Activated CD4-positive, alpha-beta T cell treated with anti-CD3 and anti-CD28 coated beads, Interleukin-2, Interleukin-6, amounts not matched to agents 100 ng/mL and 50 ng/mL, durations not matched to agents 16 hours and 8 hours (primary cell): ENCODE data around the gene NPR1.
"Not testable (repeated sequence)": the region's sequence is repeated elsewhere in the genome, so short reads cannot be mapped to it uniquely, and the experiment has no call there.

Experiments used
- DNase-seq: peaks from one replicate; pipeline ENCODE4 v3.0.0-alpha.2; 2020

Gene NPR1

DNA sequence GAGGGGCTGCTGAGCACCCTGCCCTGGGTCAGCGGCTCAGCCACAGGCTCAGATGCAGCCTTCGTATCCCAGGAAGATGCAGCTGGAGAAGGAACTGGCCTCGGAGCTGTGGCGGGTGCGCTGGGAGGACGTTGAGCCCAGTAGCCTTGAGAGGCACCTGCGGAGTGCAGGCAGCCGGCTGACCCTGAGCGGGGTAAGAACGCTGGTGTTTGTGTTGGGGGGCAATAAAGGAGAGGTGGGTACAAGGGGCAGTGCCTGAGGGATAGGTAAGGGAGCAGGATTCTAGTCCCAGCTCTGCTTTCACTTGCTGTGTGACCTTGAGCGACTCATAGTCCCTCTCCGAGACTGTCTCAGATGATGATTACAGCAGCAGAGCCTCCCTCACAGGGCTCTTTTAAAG is 6.4 kb downstream of the NPR1 start:
- no peak for DNase-seq

DNA sequence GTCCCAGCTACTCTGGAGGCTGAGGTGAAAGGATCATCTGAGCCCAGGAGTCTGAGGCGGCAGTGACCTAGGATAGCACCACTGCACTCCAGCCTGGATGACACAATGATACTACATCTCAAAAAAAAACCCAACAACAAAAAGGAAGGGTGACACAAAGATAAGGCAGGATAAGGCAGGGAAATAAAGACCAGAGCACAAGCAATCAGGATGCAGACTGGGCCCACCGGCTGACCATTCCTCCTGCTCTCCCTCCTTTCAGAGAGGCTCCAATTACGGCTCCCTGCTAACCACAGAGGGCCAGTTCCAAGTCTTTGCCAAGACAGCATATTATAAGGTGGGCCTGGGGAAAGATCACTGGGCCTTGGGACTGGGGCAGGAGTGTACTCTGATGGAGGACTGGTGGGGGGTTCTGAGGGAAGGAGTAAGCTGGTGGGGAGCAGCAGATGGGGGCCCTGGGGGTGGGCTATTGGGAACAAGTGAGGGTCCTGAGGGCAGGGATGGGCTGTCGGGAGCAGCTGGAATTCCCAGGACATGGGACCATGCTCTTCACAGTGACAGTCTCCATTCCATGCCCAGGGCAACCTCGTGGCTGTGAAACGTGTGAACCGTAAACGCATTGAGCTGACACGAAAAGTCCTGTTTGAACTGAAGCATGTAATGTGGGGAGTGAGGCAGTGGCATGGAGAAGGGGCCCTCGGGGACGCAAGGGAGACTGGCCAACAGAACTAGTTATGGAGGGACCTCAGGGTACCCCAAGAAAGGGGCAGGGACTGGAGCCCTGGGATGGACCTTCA is 7.3 kb downstream of the NPR1 start:
- no peak for DNase-seq

- DNase-seq: no peak
Measured at GRCh38 chr1:153687346-153688125, 9.0 kb downstream of the NPR1 start.

DNA sequence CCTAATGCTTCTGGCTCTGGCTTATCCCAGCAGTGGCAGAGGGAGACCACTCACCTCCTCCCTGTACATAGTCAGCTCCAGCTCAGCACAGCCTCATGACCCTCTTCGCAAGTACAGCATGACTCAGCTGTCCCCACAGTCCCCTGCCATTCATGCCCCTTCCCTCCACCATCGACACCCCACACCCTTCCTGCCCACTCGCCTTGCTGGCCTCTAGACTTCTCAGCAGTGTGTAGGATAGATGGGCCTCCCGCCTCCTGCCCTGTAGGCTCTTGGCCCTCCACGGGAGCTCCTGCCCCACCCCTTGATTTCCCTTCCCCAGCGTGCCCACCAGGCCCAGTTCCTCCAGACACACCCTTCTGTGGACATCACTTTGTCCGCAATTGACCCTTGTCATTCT is 9.8 kb downstream of the NPR1 start:
- no peak for DNase-seq

GRCh38 chr1:153688736-153689328 is 10.3 kb downstream of the NPR1 start:
- DNase-seq: no peak

- DNase-seq: no peak
Measured at GRCh38 chr1:153693466-153693865, 15.0 kb downstream of the NPR1 start.

GRCh38 chr1:153696741-153697140 is 18.3 kb downstream of the NPR1 start:
- DNase-seq: no peak

GRCh38 chr1:153697191-153698019 is 18.9 kb downstream of the NPR1 start:
- DNase-seq: no peak

DNA sequence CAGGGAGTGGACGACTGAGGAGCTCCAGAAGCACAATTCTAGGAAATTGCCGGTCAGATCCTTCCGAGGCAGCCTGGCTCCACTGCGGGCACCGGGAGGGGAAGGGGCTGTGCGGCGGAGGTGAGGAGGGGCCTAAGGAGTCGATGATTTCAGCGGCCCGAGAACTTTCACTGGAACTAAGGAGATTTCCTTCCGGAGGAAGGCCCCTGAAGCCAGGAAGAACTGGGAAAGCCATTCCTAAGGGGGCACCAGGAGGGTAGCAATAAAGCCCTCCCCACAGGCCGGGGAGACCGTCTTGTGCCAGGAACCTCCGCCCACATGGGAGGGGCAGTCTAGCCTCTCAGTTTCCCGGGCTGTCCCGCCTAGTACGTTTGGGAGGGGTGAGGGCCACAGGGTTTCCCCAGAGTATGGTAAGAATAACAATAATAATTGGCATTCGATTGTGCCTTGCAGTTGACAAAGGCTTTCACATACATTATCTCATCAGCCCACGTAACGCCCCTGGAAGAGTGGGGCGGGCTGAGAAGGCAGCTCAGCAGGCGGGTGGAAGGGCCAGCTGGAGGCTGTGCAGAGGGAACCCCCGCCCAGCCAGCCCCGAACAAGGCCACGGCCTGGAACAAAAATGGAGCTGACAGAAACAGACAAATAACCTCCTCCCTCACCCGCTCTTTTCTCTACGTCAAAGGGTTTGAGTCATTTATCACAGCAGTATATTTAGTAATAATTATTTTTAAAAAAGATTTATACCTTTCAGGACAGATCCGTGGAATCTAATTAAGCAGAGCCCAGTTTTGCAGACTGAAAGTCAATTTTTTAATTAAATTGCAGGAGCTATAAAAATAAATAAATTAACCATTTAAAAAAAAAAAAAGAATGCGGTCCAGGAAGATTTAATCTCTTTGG is 19.8 kb downstream of the NPR1 start:
- DNase-seq: no peak

- DNase-seq: no peak
Measured at GRCh38 chr1:153698923-153699714, 20.6 kb downstream of the NPR1 start.

GRCh38 chr1:153699768-153700167 is 21.3 kb downstream of the NPR1 start:
- no peak for DNase-seq

- DNase-seq: no peak
Measured at GRCh38 chr1:153705484-153705883, 27.0 kb downstream of the NPR1 start.

- DNase-seq: no peak
Measured at GRCh38 chr1:153711026-153711425, 32.5 kb downstream of the NPR1 start.

DNA sequence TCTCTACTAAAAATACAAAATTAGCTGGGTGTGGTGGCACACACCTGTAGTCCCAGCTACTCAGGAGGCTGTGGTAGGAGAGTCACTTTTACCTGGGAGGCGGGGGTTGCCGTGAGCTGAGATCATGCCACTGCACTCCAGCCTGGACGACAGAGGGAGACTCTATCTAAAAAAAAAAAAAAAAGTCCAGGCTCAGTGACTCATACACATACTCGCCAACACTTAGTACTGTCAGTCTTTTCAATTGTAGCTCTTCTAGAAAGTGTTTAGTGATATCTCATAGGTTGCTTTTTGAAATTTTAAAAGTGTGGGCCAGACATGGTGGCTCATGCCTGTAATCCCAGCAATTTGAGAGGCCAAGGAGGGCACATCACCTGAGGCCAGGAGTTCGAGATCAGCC is 37.7 kb downstream of the NPR1 start:
- not testable (repeated sequence) for DNase-seq

GRCh38 chr1:153717330-153717729 is 38.8 kb downstream of the NPR1 start:
- DNase-seq: peak; percentile 48

GRCh38 chr1:153723687-153724086 is 45.2 kb downstream of the NPR1 start:
- no peak for DNase-seq

DNA sequence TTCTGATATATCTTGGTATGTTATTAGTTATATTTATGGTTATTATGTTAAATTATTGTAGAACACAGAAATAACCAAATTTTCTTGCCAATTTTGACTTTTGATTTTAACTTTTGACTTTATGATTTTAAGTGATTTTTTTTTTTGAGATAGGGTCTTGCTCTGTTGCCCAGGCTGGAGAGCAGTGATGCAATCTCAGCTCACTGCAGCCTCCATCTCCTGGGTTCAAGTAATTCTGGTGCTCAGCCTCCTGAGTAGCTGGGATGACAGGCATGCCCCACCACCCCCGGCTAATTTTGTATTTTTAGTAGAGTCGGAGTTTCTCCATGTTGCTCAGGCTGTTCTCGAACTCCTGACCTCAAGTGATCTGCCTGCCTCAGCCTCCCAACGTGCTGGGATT is 46.1 kb downstream of the NPR1 start:
- not testable (repeated sequence) for DNase-seq

DNA sequence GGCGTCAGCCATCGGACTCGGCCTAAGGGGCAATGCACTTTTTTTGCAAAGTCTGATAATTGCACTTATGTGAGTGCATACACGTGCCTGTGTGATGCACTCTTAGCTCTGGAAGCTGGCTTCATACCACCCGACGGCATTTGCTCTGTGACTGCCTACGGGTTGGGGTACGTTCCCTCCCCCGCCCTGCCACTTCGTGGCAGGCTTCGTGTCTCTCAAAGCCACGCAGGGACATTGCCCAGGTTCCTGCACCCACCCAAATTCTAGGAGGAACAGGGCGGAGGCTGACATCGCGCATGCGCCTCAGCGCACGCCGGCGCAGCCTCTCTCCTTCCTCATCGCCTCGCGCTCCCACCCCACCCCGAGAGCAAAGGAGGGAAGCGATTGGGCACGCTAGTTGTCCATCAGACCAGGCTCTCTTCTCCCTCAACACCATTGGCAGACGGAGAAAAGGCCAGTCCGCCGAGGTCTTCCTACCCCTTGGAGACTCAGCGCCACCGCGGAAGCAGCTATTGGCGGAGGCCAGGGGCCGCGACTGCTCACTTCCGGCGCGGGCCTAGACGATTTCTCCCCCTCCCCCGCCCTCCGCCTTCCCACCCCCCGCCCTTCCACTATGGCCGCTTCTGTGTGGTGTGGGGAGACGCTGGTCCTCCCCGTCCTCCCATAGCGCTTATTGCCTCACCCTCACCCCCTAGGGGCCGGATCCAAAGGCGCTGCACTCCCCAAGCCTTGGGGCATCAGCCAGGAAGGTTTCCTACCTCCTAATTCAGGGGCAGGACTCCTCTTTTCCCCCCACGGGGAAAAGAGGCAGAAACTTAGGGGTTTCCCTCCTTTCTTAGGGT is 49.2 kb downstream of the NPR1 start, which contains the start of gene INTS3:
Gene INTS3 (plus strand): TSS at position 588 of the 842 bp plus-strand sequence. CDS start 585 bp downstream, outside the sequence.
- peak; percentile 100 for DNase-seq

DNA sequence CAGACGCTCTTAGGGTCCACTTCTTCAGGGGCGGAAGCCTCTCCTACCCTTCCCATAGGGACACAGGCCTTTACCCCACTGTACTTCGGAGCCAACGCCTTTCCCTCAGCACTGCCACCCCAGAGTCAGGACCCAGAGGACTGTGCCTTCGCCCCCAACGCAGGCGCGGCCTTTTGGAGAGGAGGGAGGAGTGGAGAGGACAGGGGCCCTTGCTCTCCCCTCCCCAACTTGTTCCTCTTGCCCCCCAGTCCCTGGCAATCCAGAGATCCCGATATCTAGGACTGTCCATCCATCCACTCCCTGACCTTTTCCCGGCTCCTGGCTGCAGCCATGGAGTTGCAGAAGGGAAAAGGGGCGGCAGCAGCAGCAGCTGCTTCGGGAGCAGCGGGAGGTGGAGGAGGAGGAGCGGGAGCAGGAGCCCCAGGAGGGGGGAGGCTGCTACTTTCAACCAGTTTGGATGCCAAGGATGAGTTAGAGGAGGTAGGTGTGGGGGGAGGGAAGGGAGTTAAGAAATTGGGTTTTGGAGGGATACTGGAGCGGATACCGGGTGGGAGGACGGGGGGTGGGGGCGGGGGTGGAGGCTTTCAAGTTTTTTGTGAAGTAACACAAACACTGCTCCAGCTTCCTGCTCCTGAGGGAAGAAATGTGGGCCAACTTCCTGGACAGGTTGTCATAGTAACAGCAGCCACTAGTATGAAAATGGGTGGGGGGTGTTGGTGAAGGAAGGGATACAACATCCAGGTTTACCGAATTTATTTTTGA is 50.0 kb downstream of the NPR1 start:
- peak; percentile 27 for DNase-seq
